PC-3 (cell line): ENCODE results near the gene FAM174B.

Source experiments
- EZH2 ChIP-seq: fragments of 300-600 bp; sonication (generic); IDR thresholded peaks from one replicate; pipeline ENCODE4 v1.6.1; 2017; ENCODE audit warnings: antibody characterized with exemption, mild to moderate bottlenecking, low read length; ENCODE audit not compliant: unreplicated experiment
- TF ChIP-seq, protein P1 (sequence below): fragments of 300-600 bp; sonication (generic); conservative IDR thresholded peaks from 2 replicates; pipeline ENCODE4 v1.5.1; 2017; ENCODE audit warnings: antibody characterized with exemption, low read depth, mild to moderate bottlenecking, low read length

DNA sequence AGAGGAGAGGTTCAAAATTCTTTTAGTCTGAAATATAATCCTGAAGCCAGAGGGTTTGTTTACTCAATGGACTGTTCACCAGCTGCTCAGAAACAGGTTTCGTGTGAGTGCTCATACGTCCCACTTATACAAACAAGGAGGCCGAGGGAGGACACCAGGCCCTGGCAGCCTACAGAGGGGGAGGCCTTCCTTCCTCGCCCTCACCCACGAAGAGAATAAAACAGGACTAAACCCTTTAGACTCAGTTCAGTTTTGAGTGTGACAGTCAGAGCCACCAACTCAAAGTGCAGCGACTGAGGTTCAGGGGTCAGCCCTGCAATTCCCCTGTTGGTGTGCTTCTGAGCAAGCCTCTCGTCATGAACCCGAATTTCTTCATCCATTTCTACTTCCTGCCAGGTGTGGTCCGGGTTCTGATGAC, 17.3 kb downstream of the FAM174B start:
- TF ChIP-seq, protein P1, sequence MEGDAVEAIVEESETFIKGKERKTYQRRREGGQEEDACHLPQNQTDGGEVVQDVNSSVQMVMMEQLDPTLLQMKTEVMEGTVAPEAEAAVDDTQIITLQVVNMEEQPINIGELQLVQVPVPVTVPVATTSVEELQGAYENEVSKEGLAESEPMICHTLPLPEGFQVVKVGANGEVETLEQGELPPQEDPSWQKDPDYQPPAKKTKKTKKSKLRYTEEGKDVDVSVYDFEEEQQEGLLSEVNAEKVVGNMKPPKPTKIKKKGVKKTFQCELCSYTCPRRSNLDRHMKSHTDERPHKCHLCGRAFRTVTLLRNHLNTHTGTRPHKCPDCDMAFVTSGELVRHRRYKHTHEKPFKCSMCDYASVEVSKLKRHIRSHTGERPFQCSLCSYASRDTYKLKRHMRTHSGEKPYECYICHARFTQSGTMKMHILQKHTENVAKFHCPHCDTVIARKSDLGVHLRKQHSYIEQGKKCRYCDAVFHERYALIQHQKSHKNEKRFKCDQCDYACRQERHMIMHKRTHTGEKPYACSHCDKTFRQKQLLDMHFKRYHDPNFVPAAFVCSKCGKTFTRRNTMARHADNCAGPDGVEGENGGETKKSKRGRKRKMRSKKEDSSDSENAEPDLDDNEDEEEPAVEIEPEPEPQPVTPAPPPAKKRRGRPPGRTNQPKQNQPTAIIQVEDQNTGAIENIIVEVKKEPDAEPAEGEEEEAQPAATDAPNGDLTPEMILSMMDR: no peak
- TF ChIP-seq EZH2: no peak
